Forelimb muscle (tissue), 1 donor: ENCODE results near the gene TEDDM1. TPM values are rescaled to one million over a fixed set of nuclear protein-coding genes. Genes with fewer than 3 reads are reported as not detected.

Experiments
- polyA plus RNA-seq: library from polyadenylated mRNA; unstranded; fragments of 120-200 nt; gene quantifications from one replicate; pipeline ENCODE4 v1.2.1, GENCODE V29; 2013; ENCODE audit not compliant: insufficient read length

The TEDDM1 gene
- polyA plus RNA-seq, 1 donor, result 0.11 TPM

Other genes with a start within 250 kb of the TEDDM1 start
- 438 TPM for gene GLUL, start 8.9 kb downstream of the TEDDM1 start, polyA plus RNA-seq
- gene RGSL1, start 49.5 kb upstream of the TEDDM1 start, polyA plus RNA-seq, result not detected
- gene RNASEL, start 188.6 kb upstream of the TEDDM1 start, polyA plus RNA-seq, result 2.5 TPM
- 5.5 TPM for gene RGS16, start 203.7 kb upstream of the TEDDM1 start, polyA plus RNA-seq